Spleen (tissue), 11 donors: ENCODE measurements around the gene SYNPR. TPM values are rescaled to one million over a fixed set of nuclear protein-coding genes. Genes with fewer than 3 reads are reported as not detected.

ENCODE experiments used
- DNase-seq: peaks from one replicate; pipeline ENCODE4 v3.0.0-alpha.2; 2020
- H3K27ac ChIP-seq, 8 donors: fragments of 200-600 bp; sonication (generic) in 7 of 8; 1 replicate in 4 of 8; 2 replicates in 4 of 8; pipeline versions ENCODE4 v1.5.0 to v1.8.0; 2016 to 2021; ENCODE audit warnings: inconsistent platforms in 4 of 8, mild to moderate bottlenecking in 4 of 8, moderate library complexity in 1 of 8
- H3K27me3 ChIP-seq, 7 donors: fragments of 200-600 bp; sonication (generic) in 6 of 7; replicated peaks in 1 of 7; 1 replicate in 4 of 7; 2 replicates in 3 of 7; pipeline versions ENCODE4 v1.5.0 to v1.8.0; 2016 to 2021; ENCODE audit warnings: inconsistent platforms in 3 of 7, mild to moderate bottlenecking in 1 of 7
- H3K36me3 ChIP-seq, 6 donors: fragments of 200-600 bp; sonication (generic) in 5 of 6; 1 replicate in 4 of 6; 2 replicates in 2 of 6; pipeline versions ENCODE4 v1.5.0 to v1.8.0; 2016 to 2021; ENCODE audit warnings: inconsistent platforms in 2 of 6
- H3K4me1 ChIP-seq, 6 donors: fragments of 200-600 bp; sonication (generic) in 5 of 6; 1 replicate in 3 of 6; 2 replicates in 3 of 6; pipeline versions ENCODE4 v1.5.0 to v1.8.0; 2016 to 2021; ENCODE audit warnings: inconsistent platforms in 3 of 6
- H3K4me3 ChIP-seq, 8 donors: fragments of 200-600 bp; sonication (generic) in 7 of 8; 1 replicate in 4 of 8; 2 replicates in 4 of 8; pipeline versions ENCODE4 v1.5.0 to v1.8.0; 2016 to 2021; ENCODE audit warnings: inconsistent platforms in 4 of 8, mild to moderate bottlenecking in 4 of 8, moderate library complexity in 2 of 8
- H3K9me3 ChIP-seq, 8 donors: fragments of 200-600 bp; sonication (generic) in 7 of 8; 1 replicate in 4 of 8; 2 replicates in 4 of 8; pipeline versions ENCODE4 v1.5.0 to v1.8.0; 2016 to 2021; ENCODE audit warnings: inconsistent platforms in 4 of 8
- CTCF ChIP-seq, 11 experiments: fragments of 200-600 bp in 7 of 11; fragments of 450-650 bp in 4 of 11; sonication (generic) in 4 of 11; IDR thresholded peaks in 8 of 11; conservative IDR thresholded peaks in 3 of 11; 1 replicate in 7 of 11; 2 replicates in 4 of 11; pipeline versions ENCODE4 v1.4.0 to v1.8.0; 2016 to 2021; ENCODE audit warnings: antibody characterized with exemption in 11 of 11, inconsistent platforms in 4 of 11, mild to moderate bottlenecking in 1 of 11
- POLR2A ChIP-seq, 3 donors: fragments of 450-650 bp; IDR thresholded peaks; one replicate each; pipeline ENCODE4 v1.5.1; 2017; ENCODE audit warnings: antibody characterized with exemption in 3 of 3, mild to moderate bottlenecking in 1 of 3
- POLR2AphosphoS5 ChIP-seq, 3 donors: sonication (generic); formaldehyde crosslinking; IDR thresholded peaks; one replicate each; pipeline ENCODE4 v1.5.1; 2017; ENCODE audit warnings: antibody characterized with exemption in 3 of 3
- WGBS, 5 donors: extraction: QIAGEN DNeasy Blood & Tissue Kit in 3 of 5; methylation state at CpG; one replicate each; pipeline versions ENCODE4 v1.1.5 to v1.1.7; 2013 to 2018; 5-methylcytosine and 5-hydroxymethylcytosine counted together
- intact Hi-C: fragments of 100-400 bp; cut with DNase I; formaldehyde crosslinking; loops from one replicate; pipeline ENCODE4 v1.15.0; 2023; ENCODE audit warnings: low total_unique reads
- polyA plus RNA-seq, 3 donors: library from polyadenylated mRNA; stranded (reverse); fragments of 200-250 nt; gene quantifications; one replicate each; pipeline ENCODE4 v1.2.1, GENCODE V29; 2013
- total RNA-seq, 7 donors: library from RNA; depleted of rRNA in 3 of 7; stranded (reverse); fragments of >200 nt in 3 of 7; fragmentation: NEBNext Ultra II Directional in 4 of 7; extraction: Animal tissue kit (Norgen Biotek cat#: 25700) in 4 of 7; gene quantifications; one replicate each; pipeline versions ENCODE4 v1.1.0 to v1.2.1, GENCODE V29; 2016 to 2021
- donor health status: healthy with polysubstance abuse.
- donor health status: DM: no; HTN: no; CAD: no; lungs with moderate emphysema.
- donor health status: DM: no; HTN: no; CAD: no.
- donor health status: Bipolar disorder and iron deficiency.
- donor health status: healthy.
- donor health status: DM: no; HTN: no; CAD: no.
- donor health status: DM: yes; HTN: yes; CAD: no.

SYNPR gene
- total and polyA plus RNA-seq, 10 donors = not detected

- no peaks in the 10 kb centered on the region for H3K4me1 ChIP-seq
- DNase-seq = no peak
- intact Hi-C loops = no loop called here
- TF ChIP-seq CTCF (IDR thresholded peaks at IDR 0.05 in 8 of 11, conservative IDR thresholded peaks at IDR 0.05 in 3 of 11) = no peak
- TF ChIP-seq POLR2AphosphoS5 (IDR thresholded peaks at IDR 0.05) = no peak
- no peak for TF ChIP-seq POLR2A (IDR thresholded peaks at IDR 0.05)
- H3K4me3 ChIP-seq = no peak overlapping the region
- no peaks in the 10 kb centered on the region for H3K27me3 ChIP-seq
- no peaks in the 10 kb centered on the region for H3K36me3 ChIP-seq
- 70 to 83% (median 75%) methylated on average over 5 of the region's 5 CpGs for WGBS, 5 donors
- H3K9me3 ChIP-seq = no peaks in the 10 kb centered on the region
- H3K27ac ChIP-seq = no peak overlapping the region
Observed at GRCh38 chr3:63450634-63451363, 172.7 kb downstream of the SYNPR start.

DNA sequence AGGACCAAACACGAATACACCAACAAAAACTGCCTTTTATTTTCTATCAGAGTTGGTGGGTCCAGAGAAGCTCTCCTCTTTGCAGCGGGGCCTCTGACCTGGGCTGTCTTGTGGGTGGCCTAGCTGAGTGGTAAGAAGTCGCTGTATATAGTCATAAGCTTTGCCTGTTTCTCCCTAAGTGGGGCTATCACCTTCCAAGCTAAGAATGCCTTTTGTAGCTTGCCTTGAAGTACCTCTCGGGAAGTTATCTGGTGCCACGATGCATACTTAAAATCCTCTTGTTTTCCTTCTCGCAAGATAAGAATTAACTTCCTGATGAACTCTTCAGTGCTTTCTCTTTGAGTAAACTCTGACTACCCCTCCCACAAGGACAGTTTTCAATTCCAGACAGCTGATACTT, 178.8 kb downstream of the SYNPR start:
- Histone ChIP-seq H3K27ac (no peak overlapping the region), H3K4me3 (no peak overlapping the region), H3K27me3 (no peaks in the 10 kb centered on the region), H3K9me3 (peaks cover 0 to 4% (median 0%) of the 10 kb centered on the region in 8 donors), H3K4me1 (no peaks in the 10 kb centered on the region), H3K36me3 (no peaks in the 10 kb centered on the region)
- TF ChIP-seq POLR2A (IDR thresholded peaks at IDR 0.05) (no peak), CTCF (IDR thresholded peaks at IDR 0.05 in 8 of 11, conservative IDR thresholded peaks at IDR 0.05 in 3 of 11) (no peak), POLR2AphosphoS5 (IDR thresholded peaks at IDR 0.05) (no peak)
- WGBS, 5 donors = 47 to 60% (median 54%) methylated on average over 6 of the region's 6 CpGs
- intact Hi-C loops = no loop called here
- no peak for DNase-seq

- TF ChIP-seq CTCF (IDR thresholded peaks at IDR 0.05 in 8 of 11, conservative IDR thresholded peaks at IDR 0.05 in 3 of 11) (no peak), POLR2A (IDR thresholded peaks at IDR 0.05) (no peak), POLR2AphosphoS5 (IDR thresholded peaks at IDR 0.05) (no peak)
- intact Hi-C loops = no loop called here
- no peaks in the 10 kb centered on the region for H3K4me1 ChIP-seq
- no peaks in the 10 kb centered on the region for H3K27me3 ChIP-seq
- H3K4me3 ChIP-seq = no peak overlapping the region
- no peak for DNase-seq
- H3K36me3 ChIP-seq = no peaks in the 10 kb centered on the region
- peaks cover 0 to 4% (median 0%) of the 10 kb centered on the region in 8 donors for H3K9me3 ChIP-seq
- H3K27ac ChIP-seq = no peak overlapping the region
Observed at GRCh38 chr3:63458405-63458804, 180.3 kb downstream of the SYNPR start.

- Histone ChIP-seq H3K4me3 (no peak overlapping the region), H3K27ac (no peak overlapping the region), H3K9me3 (peaks cover 0 to 18% (median 3%) of the 10 kb centered on the region in 8 donors), H3K36me3 (no peaks in the 10 kb centered on the region), H3K27me3 (no peaks in the 10 kb centered on the region), H3K4me1 (no peaks in the 10 kb centered on the region)
- DNase-seq = no peak
- intact Hi-C loops = no loop called here
- TF ChIP-seq CTCF (IDR thresholded peaks at IDR 0.05 in 8 of 11, conservative IDR thresholded peaks at IDR 0.05 in 3 of 11) (no peak), POLR2AphosphoS5 (IDR thresholded peaks at IDR 0.05) (no peak), POLR2A (IDR thresholded peaks at IDR 0.05) (no peak)
Observed at GRCh38 chr3:63462732-63463131, 184.6 kb downstream of the SYNPR start.
